ENCODE measurements around the gene YBEY.

DNA sequence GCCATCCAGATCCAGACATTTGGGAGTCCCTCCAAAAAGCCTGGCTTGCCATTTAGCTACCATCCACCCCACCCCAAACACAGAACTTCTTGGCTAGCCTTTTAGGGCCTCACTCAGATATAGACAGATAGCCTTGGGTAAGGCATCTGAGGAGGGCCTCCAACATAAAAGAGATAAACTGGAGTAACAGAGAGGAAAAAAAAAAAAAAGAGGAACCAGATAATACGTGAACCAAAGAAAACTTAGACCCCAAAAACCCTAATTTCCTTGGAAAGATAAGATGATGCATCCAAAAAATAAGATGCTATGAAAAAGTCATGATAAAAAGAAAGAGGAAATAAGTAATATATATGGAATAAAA, 37.7 kb upstream of the YBEY start:
- TF ChIP-seq CTCF (IDR thresholded peaks at IDR 0.05) (no peak), POLR2A (IDR thresholded peaks at IDR 0.05) (no peak)

Data from thyroid gland (tissue), 4 donors.